ENCODE data around the gene ZNF132.

The ZNF132 gene

DNA sequence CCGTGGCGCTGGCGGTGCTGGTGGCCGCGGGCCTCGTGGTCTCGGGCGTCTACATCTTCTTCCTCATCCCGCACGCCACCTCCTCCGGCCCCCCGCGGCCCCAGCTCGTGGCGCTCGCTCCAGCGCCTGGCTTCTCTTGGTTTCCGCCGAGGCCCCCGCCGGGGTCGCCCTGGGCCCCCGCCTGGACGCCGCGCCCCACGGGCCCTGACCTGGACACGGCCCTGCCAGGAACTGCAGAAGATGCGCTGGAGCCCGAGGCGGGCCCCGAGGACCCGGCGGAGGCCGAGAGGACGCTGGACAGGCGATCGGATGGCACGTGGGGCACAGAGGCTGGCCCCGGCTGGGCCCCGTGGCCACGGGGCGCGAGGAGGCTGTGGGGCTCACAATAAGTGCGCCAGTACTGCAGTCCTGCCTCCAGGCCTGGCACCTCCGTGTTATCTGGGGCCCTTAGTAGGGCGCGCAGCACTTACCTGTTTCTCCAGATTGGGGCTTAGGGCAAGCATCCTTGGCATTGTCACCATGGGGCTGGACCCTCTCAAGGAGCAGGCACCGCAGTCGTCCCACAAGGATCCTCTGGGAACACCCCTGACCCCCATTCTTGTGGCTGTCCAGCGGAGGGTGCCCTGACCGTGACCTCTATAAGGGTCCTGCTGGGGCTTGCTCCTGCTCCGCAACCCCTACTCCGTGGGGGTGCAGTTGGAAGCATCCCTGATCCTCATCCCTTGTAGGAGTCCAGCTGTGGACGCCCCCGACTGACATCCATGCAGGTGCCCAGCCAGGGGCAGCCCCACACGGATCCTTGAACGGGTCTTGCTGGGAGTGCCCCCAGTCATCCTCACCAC is 43.0 kb downstream of the ZNF132 start:
- 92 to 93% methylated on average over 56 to 58 of the region's 58 CpGs for WGBS, 2 experiments (ENCODE audit: insufficient coverage in 2 of 2)
- Histone ChIP-seq H3K4me3 (ENCODE audit: extremely low read depth, insufficient read depth, low read length, poor library complexity, severe bottlenecking) (no peak overlapping the region), H3K4me1 (ENCODE audit: control insufficient read depth, insufficient read depth, low read length, poor library complexity, severe bottlenecking) (peaks cover 6% of the 10 kb centered on the region), H3K36me3 (ENCODE audit: control insufficient read depth, insufficient read depth, low read length) (peaks cover 39% of the 10 kb centered on the region), H3K27ac (ENCODE audit: low read depth, low read length, severe bottlenecking) (no peak overlapping the region), H3K9me3 (ENCODE audit: control insufficient read depth, low read length) (no peaks in the 10 kb centered on the region)

DNA sequence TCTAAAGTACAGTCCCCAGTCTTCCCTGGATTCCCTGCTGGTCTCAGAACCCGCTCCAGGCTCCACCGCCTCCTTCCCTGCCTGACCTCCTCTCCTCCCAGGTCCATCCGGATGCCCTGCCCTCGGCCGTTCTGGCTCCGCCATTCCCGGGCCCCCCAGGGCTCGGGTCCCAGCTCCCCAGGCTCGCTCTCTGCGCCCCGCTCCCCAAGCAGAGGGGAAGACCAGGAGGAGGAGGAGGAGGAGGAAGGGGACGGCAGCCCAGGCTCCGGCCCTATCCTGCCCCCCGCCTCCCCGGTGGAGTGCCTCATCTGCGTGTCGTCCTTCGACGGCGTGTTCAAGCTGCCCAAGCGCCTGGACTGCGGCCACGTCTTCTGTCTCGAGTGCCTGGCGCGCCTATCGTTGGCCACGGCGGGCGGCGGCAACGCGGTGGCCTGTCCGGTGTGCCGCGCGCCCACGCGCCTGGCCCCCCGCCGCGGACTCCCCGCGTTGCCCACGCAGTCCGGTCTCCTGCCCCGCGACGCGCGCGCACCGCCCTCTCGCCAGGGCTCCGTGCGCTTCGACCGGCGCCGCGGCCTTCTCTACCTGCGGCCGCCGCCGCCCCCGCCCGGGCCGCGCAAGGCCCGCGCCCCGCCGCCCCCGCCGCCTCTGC is 43.9 kb downstream of the ZNF132 start:
- Histone ChIP-seq H3K27ac (ENCODE audit: low read depth, low read length, severe bottlenecking) (no peak overlapping the region), H3K4me3 (ENCODE audit: extremely low read depth, insufficient read depth, low read length, poor library complexity, severe bottlenecking) (no peak overlapping the region), H3K9me3 (ENCODE audit: control insufficient read depth, low read length) (no peaks in the 10 kb centered on the region), H3K4me1 (ENCODE audit: control insufficient read depth, insufficient read depth, low read length, poor library complexity, severe bottlenecking) (peaks cover 6% of the 10 kb centered on the region), H3K36me3 (ENCODE audit: control insufficient read depth, insufficient read depth, low read length) (peaks cover 46% of the 10 kb centered on the region)
- WGBS, 2 experiments (ENCODE audit: insufficient coverage in 2 of 2), result 53 to 65% methylated on average over 46 to 69 of the region's 75 CpGs

DNA sequence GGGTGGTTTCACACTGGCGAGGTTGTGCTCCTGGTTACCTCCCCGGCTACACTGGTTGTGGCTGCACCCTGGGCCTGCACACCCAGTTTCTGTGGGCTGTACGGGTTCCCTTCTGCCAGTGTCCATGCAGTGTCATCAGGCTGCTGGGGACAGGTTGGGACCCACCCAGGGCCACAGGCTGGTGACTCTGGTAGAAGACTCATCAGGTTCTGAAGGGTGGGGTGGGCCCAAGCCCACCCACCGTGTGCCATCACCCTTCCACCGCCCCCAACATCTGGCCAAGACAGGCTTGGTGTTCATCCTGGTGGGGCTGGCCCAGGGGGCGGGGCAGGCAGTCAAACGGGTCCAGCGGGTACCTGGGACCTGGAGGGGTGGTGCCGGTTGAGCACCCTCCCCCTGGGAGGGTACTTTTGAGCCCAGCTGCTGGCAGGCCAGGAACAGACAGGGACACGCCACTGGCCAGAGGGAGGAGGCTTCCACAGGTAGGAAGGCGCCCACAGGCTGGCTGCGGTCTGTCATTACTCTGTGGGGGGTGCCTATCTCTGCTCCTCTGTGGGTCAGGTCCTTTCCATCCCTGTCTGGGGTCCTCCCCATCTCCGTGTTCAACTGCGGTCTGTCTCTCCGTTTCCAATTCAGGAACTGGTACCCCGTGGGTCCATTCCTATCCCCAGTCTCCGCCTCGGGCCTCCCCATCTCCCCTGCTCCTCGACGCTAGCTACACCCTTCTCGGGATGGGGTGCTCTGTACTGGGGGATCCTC is 44.6 kb downstream of the ZNF132 start, which contains the start of gene RNF225:
Gene RNF225, plus strand, starts transcription at position 437 of the 759 bp plus-strand sequence. CDS start 434 bp downstream, outside the sequence.
- Histone ChIP-seq H3K27ac (ENCODE audit: low read depth, low read length, severe bottlenecking) (no peak within 1 kb of the TSS), H3K9me3 (ENCODE audit: control insufficient read depth, low read length) (no peaks in the 10 kb centered on the region), H3K4me1 (ENCODE audit: control insufficient read depth, insufficient read depth, low read length, poor library complexity, severe bottlenecking) (peaks cover under 1% of the 10 kb centered on the region), H3K4me3 (ENCODE audit: extremely low read depth, insufficient read depth, low read length, poor library complexity, severe bottlenecking) (no peak within 1 kb of the TSS), H3K36me3 (ENCODE audit: control insufficient read depth, insufficient read depth, low read length) (peaks cover 53% of the 10 kb centered on the region)
- 62 to 65% methylated on average over 15 to 19 of the region's 21 CpGs for WGBS, 2 experiments (ENCODE audit: insufficient coverage in 2 of 2)

DNA sequence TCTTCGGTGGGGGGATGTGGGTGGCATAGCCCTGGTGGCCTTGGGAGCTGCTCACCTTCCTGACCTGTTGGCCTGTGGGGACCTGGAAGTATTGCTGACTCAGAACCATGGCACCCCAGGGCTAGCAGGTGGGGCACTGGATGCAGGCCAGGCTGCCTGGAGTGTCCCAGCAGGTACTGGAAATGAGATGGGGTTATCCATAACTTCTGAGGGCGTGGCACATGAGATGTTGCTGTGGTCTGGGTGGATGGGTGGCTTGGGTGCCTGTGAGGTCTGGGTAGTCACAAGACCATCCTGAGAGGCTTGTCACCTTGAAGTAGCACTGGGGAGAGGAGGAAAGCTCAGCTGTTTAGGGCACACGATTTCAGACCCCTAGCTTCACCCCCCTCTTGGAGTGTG is 45.1 kb downstream of the ZNF132 start:
- H3K4me1 ChIP-seq (ENCODE audit: control insufficient read depth, insufficient read depth, low read length, poor library complexity, severe bottlenecking), result peaks cover 3% of the 10 kb centered on the region
- 100% methylated on average over 2 of the region's 3 CpGs for WGBS, 2 experiments (ENCODE audit: insufficient coverage in 2 of 2)
- H3K9me3 ChIP-seq (ENCODE audit: control insufficient read depth, low read length), result no peaks in the 10 kb centered on the region
- no peak overlapping the region for H3K4me3 ChIP-seq (ENCODE audit: extremely low read depth, insufficient read depth, low read length, poor library complexity, severe bottlenecking)
- no peak overlapping the region for H3K27ac ChIP-seq (ENCODE audit: low read depth, low read length, severe bottlenecking)
- H3K36me3 ChIP-seq (ENCODE audit: control insufficient read depth, insufficient read depth, low read length), result peaks cover 57% of the 10 kb centered on the region

DNA sequence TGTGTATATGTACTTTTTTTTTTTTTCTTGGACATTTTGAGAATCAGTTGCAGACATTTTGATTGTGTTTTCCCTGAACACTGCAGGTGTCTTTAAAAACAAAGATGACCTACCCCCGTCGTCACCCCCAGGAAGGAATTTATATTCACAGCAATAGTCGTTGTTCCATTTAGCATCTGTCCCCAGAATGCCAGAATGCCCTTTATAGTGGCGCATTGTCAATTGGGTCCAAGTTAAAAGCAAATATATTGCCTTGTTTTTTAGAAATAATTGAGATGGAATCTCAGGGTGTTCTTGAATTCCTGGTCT is 46.3 kb downstream of the ZNF132 start:
- WGBS, 2 experiments (ENCODE audit: insufficient coverage in 2 of 2), result 97 to 100% methylated on average over 3 to 4 of the region's 4 CpGs
- H3K36me3 ChIP-seq (ENCODE audit: control insufficient read depth, insufficient read depth, low read length), result peaks cover 68% of the 10 kb centered on the region
- peaks cover 7% of the 10 kb centered on the region for H3K4me1 ChIP-seq (ENCODE audit: control insufficient read depth, insufficient read depth, low read length, poor library complexity, severe bottlenecking)
- no peak overlapping the region for H3K27ac ChIP-seq (ENCODE audit: low read depth, low read length, severe bottlenecking)
- no peaks in the 10 kb centered on the region for H3K9me3 ChIP-seq (ENCODE audit: control insufficient read depth, low read length)
- no peak overlapping the region for H3K4me3 ChIP-seq (ENCODE audit: extremely low read depth, insufficient read depth, low read length, poor library complexity, severe bottlenecking)

DNA sequence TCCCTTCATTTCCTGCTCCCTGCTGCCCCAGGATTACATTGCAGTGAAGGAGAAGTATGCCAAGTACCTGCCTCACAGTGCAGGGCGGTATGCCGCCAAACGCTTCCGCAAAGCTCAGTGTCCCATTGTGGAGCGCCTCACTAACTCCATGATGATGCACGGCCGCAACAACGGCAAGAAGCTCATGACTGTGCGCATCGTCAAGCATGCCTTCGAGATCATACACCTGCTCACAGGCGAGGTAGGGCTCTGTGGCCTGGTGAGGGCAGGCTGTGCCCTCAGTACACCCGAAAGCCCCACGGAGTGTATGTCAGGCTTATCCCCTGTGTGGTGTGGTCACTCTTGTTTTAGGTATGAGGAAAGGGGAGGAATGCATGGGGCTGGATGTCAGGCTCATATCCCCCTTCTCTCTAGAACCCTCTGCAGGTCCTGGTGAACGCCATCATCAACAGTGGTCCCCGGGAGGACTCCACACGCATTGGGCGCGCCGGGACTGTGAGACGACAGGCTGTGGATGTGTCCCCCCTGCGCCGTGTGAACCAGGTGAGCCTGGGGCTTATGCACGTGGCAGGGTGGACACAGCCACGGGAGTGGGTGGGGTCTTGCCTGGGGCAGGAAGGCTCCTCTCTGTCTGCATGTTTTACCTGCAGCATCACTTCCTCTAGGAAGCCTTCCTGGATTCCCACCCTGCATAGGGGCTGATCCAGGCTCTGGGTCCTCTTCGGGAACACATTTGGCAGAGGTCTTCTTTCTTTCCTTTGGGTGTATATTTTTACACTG is 46.8 kb downstream of the ZNF132 start:
- no peaks in the 10 kb centered on the region for H3K9me3 ChIP-seq (ENCODE audit: control insufficient read depth, low read length)
- peaks cover 13% of the 10 kb centered on the region for H3K4me1 ChIP-seq (ENCODE audit: control insufficient read depth, insufficient read depth, low read length, poor library complexity, severe bottlenecking)
- H3K4me3 ChIP-seq (ENCODE audit: extremely low read depth, insufficient read depth, low read length, poor library complexity, severe bottlenecking), result no peak overlapping the region
- H3K27ac ChIP-seq (ENCODE audit: low read depth, low read length, severe bottlenecking), result no peak overlapping the region
- WGBS, 2 experiments (ENCODE audit: insufficient coverage in 2 of 2), result 94 to 96% methylated on average over 17 to 23 of the region's 26 CpGs
- peaks cover 73% of the 10 kb centered on the region for H3K36me3 ChIP-seq (ENCODE audit: control insufficient read depth, insufficient read depth, low read length)

DNA sequence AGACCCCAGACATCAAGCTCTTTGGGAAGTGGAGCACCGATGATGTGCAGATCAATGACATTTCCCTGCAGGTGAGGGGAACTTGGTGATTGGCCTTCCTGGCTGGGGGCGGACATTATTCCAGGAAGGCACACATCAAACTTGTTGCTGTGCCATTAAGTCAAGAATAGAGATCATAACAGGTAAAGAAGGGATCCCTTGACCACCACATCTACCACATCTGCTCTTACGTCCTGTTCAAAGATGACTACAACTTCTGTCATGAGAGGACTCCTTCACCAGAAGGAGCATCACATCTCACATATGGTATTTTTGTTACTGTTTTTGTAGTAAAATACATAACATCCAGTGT is 51.8 kb downstream of the ZNF132 start:
- Histone ChIP-seq H3K36me3 (ENCODE audit: control insufficient read depth, insufficient read depth, low read length) (peaks cover 51% of the 10 kb centered on the region), H3K27ac (ENCODE audit: low read depth, low read length, severe bottlenecking) (no peak overlapping the region), H3K4me1 (ENCODE audit: control insufficient read depth, insufficient read depth, low read length, poor library complexity, severe bottlenecking) (peaks cover 27% of the 10 kb centered on the region), H3K9me3 (ENCODE audit: control insufficient read depth, low read length) (no peaks in the 10 kb centered on the region), H3K4me3 (ENCODE audit: extremely low read depth, insufficient read depth, low read length, poor library complexity, severe bottlenecking) (peak overlapping the region; percentile 81)
- WGBS, 2 experiments (ENCODE audit: insufficient coverage in 2 of 2), result 100% methylated on average over 1 to 2 of the region's 3 CpGs

DNA sequence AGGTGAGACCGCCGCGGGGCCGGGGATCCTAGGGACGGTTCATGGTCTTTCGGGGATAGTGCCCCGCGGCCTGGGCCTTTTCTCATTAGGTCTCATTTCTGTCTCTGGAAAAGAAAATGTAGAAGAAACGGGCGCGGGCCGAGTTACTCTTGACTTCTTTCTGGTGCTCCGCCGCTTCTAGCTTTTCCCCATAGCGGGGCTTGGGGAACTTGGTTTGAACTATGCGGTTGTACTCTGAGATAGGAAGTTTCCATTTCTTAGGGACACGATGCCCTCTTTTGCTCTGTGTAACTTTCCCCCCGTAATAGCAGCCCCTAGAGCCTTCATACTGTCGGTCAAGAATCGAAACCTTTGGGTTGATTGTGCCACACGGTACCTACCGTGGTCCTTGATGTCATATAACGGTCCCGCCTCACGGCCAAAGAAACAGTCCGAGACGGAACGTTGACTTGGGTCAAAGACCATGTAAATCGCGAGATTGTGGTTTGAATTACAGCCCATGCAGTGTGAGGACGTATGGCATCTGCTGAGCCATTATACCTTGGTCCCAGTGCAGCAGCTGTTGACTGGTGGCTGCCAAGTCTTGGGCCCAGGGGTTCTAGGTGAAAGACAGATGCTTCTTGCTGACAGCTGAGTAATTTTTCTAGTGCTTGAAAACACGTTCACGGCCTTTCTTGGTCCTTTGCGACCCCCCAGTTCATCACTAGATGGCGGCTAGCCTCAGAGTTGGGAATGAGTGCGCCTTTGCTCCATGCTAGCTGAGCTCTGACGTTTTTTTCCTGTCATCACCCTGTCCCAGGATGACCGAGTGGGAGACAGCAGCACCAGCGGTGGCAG is 52.4 kb downstream of the ZNF132 start:
- Histone ChIP-seq H3K36me3 (ENCODE audit: control insufficient read depth, insufficient read depth, low read length) (peaks cover 46% of the 10 kb centered on the region), H3K27ac (ENCODE audit: low read depth, low read length, severe bottlenecking) (peak overlapping the region; percentile 50), H3K4me3 (ENCODE audit: extremely low read depth, insufficient read depth, low read length, poor library complexity, severe bottlenecking) (peak overlapping the region; percentile 81), H3K9me3 (ENCODE audit: control insufficient read depth, low read length) (no peaks in the 10 kb centered on the region), H3K4me1 (ENCODE audit: control insufficient read depth, insufficient read depth, low read length, poor library complexity, severe bottlenecking) (peaks cover 27% of the 10 kb centered on the region)
- 9% methylated on average over 35 to 36 of the region's 39 CpGs for WGBS, 2 experiments (ENCODE audit: insufficient coverage in 2 of 2)

DNA sequence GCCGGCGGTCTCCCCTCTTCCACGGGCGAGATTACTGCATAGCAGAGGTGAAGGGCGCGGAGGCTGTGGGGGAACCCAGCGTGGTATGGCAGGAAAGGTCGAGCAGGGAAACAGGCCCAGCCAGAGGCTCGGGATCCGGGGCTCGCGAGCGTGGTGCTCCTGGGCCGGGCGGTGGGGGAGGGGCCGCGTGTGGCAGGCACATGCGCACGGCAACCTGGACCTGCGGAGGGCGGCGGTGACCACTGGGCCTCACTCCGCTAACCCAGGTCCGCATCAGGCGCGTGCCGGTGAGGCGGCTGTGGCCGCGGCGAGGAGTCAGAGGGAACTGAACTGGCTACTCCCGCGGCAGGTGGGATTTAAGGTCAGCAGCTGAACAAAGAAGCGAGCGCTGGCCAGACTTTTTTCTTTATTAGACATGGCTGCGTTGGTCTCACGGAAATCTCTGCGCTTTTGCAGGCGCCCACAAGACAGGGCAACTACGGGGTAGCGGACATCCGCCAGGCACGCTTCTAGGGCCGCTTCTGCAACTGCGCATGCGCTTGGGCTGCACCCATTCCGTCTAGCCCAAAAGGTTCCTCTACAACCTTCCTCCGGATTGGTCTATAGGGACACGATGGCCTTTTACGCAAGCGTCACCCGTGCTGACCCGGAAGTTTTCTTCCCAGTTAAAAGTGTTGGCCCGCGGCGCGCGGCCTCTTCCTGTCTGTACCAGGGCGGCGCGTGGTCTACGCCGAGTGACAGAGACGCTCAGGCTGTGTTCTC is 53.2 kb downstream of the ZNF132 start, which contains the start of gene RPS5:
Gene RPS5, plus strand, starts transcription at position 694 of the 762 bp plus-strand sequence. CDS start 869 bp downstream, outside the sequence.
- Histone ChIP-seq H3K36me3 (ENCODE audit: control insufficient read depth, insufficient read depth, low read length) (peaks cover 39% of the 10 kb centered on the region), H3K27ac (ENCODE audit: low read depth, low read length, severe bottlenecking) (peak within 1 kb of the TSS; percentile 98), H3K4me1 (ENCODE audit: control insufficient read depth, insufficient read depth, low read length, poor library complexity, severe bottlenecking) (peaks cover 27% of the 10 kb centered on the region), H3K4me3 (ENCODE audit: extremely low read depth, insufficient read depth, low read length, poor library complexity, severe bottlenecking) (peak within 1 kb of the TSS; percentile 81), H3K9me3 (ENCODE audit: control insufficient read depth, low read length) (no peaks in the 10 kb centered on the region)
- WGBS, 2 experiments (ENCODE audit: insufficient coverage in 2 of 2), result 0 to 1% methylated on average over 57 to 63 of the region's 64 CpGs
